ENCODE results near the gene NFATC4.

GRCh38 chr14:24377126-24377525, 9.1 kb downstream of the NFATC4 start:
- no peak for TF ChIP-seq EZH2 (IDR thresholded peaks at IDR 0.05)
- TF ChIP-seq POLR2AphosphoS5 (IDR thresholded peaks at IDR 0.05; ENCODE audit: borderline replicate concordance, low read depth, low read length) = no peak
- TF ChIP-seq FOXP2 (optimal IDR thresholded peaks at IDR 0.05; ENCODE audit: control extremely low read depth, extremely low read length, insufficient read depth) = no peak

All from SK-N-MC (cell line).